Measurements from ENCODE around the gene MIPOL1.

- TF ChIP-seq, protein P1, sequence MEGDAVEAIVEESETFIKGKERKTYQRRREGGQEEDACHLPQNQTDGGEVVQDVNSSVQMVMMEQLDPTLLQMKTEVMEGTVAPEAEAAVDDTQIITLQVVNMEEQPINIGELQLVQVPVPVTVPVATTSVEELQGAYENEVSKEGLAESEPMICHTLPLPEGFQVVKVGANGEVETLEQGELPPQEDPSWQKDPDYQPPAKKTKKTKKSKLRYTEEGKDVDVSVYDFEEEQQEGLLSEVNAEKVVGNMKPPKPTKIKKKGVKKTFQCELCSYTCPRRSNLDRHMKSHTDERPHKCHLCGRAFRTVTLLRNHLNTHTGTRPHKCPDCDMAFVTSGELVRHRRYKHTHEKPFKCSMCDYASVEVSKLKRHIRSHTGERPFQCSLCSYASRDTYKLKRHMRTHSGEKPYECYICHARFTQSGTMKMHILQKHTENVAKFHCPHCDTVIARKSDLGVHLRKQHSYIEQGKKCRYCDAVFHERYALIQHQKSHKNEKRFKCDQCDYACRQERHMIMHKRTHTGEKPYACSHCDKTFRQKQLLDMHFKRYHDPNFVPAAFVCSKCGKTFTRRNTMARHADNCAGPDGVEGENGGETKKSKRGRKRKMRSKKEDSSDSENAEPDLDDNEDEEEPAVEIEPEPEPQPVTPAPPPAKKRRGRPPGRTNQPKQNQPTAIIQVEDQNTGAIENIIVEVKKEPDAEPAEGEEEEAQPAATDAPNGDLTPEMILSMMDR (IDR thresholded peaks at IDR 0.05): no peak
- TF ChIP-seq POLR2A (IDR thresholded peaks at IDR 0.05): no peak
Observed at GRCh38 chr14:37482428-37482827, 284.7 kb downstream of the MIPOL1 start.
